Keratinocyte (primary cell): ENCODE data around the gene MMS19. TPM values are rescaled to one million over a fixed set of nuclear protein-coding genes. Genes with fewer than 3 reads are reported as not detected.
"Not testable (repeated sequence)": the region's sequence is repeated elsewhere in the genome, so short reads cannot be mapped to it uniquely, and the experiment has no call there.

Experiments
- DNase-seq: peaks from one replicate; pipeline ENCODE4 v3.0.0-alpha.2; 2011; ENCODE audit warnings: low read depth, missing footprints, low spot score
- FAIRE-seq: peaks from 2 replicates; lab custom pipeline; 2011; peaks lifted over from hg19 to GRCh38; lab: Jason Lieb, UNC
- H2AFZ ChIP-seq: 2 replicates; pipeline ENCODE4 v1.6.0; 2012; ENCODE audit warnings: low read length, control low read depth, inconsistent platforms; ENCODE audit not compliant: control insufficient read depth
- H3K27ac ChIP-seq: 2 replicates; pipeline ENCODE4 v1.5.1; 2011; ENCODE audit warnings: low read length; ENCODE audit not compliant: control insufficient read depth, insufficient read depth
- H3K27me3 ChIP-seq: 3 replicates; pipeline ENCODE4 v1.6.0; 2011; ENCODE audit warnings: low read length; ENCODE audit not compliant: control insufficient read depth, insufficient read depth; ENCODE audit errors: extremely low read depth
- H3K36me3 ChIP-seq, 2 experiments: 2 replicates in 1 of 2; 3 replicates in 1 of 2; pipeline ENCODE4 v1.5.1; 2011; ENCODE audit warnings: low read length in 2 of 2, mild to moderate bottlenecking in 1 of 2; ENCODE audit not compliant: control insufficient read depth in 2 of 2, insufficient read depth in 2 of 2; ENCODE audit errors: extremely low read depth in 1 of 2
- H3K4me1 ChIP-seq: 3 replicates; pipeline ENCODE4 v1.5.1; 2011; ENCODE audit warnings: low read length; ENCODE audit not compliant: control insufficient read depth, insufficient read depth; ENCODE audit errors: extremely low read depth
- H3K4me2 ChIP-seq: 3 replicates; pipeline ENCODE4 v1.6.0; 2011; ENCODE audit warnings: low read depth, low read length; ENCODE audit not compliant: control insufficient read depth, insufficient read depth; ENCODE audit errors: extremely low read depth
- H3K4me3 ChIP-seq, 3 experiments: fragments of 200-600 bp in 1 of 3; sonication (generic) in 1 of 3; 2 replicates in 2 of 3; 3 replicates in 1 of 3; pipeline ENCODE4 v1.5.1; 2011 to 2016; ENCODE audit warnings: low read length in 3 of 3, mild to moderate bottlenecking in 3 of 3, control low read depth in 2 of 3, inconsistent platforms in 1 of 3, low read depth in 1 of 3, mixed read lengths in 1 of 3, mixed run types in 1 of 3, moderate library complexity in 1 of 3; ENCODE audit not compliant: control insufficient read depth in 2 of 3, insufficient read depth in 2 of 3; ENCODE audit errors: extremely low read depth in 1 of 3
- H3K79me2 ChIP-seq: 2 replicates; pipeline ENCODE4 v1.6.0; 2012; ENCODE audit warnings: low read length; ENCODE audit not compliant: control insufficient read depth, insufficient read depth
- H3K9ac ChIP-seq: 3 replicates; pipeline ENCODE4 v1.6.0; 2011; ENCODE audit warnings: low read length; ENCODE audit not compliant: control insufficient read depth, insufficient read depth; ENCODE audit errors: extremely low read depth
- H3K9me1 ChIP-seq: 3 replicates; pipeline ENCODE4 v1.6.0; 2011; ENCODE audit warnings: low read length; ENCODE audit not compliant: control insufficient read depth, insufficient read depth; ENCODE audit errors: extremely low read depth
- H3K9me3 ChIP-seq: 2 replicates; pipeline ENCODE4 v1.5.1; 2012; ENCODE audit warnings: low read depth, low read length; ENCODE audit not compliant: control insufficient read depth
- H4K20me1 ChIP-seq: 3 replicates; pipeline ENCODE4 v1.6.0; 2011; ENCODE audit warnings: low read length; ENCODE audit not compliant: control insufficient read depth, insufficient read depth; ENCODE audit errors: extremely low read depth
- EZH2 ChIP-seq: IDR thresholded peaks from one replicate; pipeline ENCODE4 v1.6.1; 2012; ENCODE audit warnings: inconsistent platforms, mild to moderate bottlenecking, low read length, moderate library complexity
- dilution Hi-C: fragments of 300-500 bp; cut with MboI; formaldehyde crosslinking; loops from one replicate; pipeline ENCODE4 v1.7.0; 2020; ENCODE audit warnings: low sequenced_read_pairs; ENCODE audit not compliant: extremely low pct_ligation_motif_present
- polyA plus RNA-seq, 5 experiments: library from polyadenylated mRNA; depleted of rRNA in 3 of 5; stranded (reverse) in 3 of 5; stranded (forward) in 1 of 5; unstranded in 1 of 5; fragments of >200 nt; gene quantifications; 1 replicate in 1 of 5; 2 replicates in 3 of 5; 3 replicates in 1 of 5; pipeline versions ENCODE4 v1.2.1 to v1.2.3, GENCODE V29; 2011 to 2012; ENCODE audit warnings: missing spikeins in 2 of 5, low read depth in 1 of 5, low replicate concordance in 1 of 5
- TF ChIP-seq, protein P1 (sequence below), 3 experiments: IDR thresholded peaks in 1 of 3; conservative IDR thresholded peaks in 1 of 3; optimal IDR thresholded peaks in 1 of 3; 2 replicates in 2 of 3; 3 replicates in 1 of 3; pipeline versions ENCODE3 to v1.5.1; 2011; ENCODE audit warnings: low read length in 3 of 3, mild to moderate bottlenecking in 3 of 3, moderate library complexity in 2 of 3, control low read depth in 1 of 3, inconsistent platforms in 1 of 3; ENCODE audit not compliant: insufficient read depth in 2 of 3; ENCODE audit errors: extremely low read depth in 1 of 3

The MMS19 gene
- polyA plus RNA-seq, 1 donor (not counting 4 experiments of a cell fraction or from before 2014, with no cell fraction given): 72.5 TPM

DNA sequence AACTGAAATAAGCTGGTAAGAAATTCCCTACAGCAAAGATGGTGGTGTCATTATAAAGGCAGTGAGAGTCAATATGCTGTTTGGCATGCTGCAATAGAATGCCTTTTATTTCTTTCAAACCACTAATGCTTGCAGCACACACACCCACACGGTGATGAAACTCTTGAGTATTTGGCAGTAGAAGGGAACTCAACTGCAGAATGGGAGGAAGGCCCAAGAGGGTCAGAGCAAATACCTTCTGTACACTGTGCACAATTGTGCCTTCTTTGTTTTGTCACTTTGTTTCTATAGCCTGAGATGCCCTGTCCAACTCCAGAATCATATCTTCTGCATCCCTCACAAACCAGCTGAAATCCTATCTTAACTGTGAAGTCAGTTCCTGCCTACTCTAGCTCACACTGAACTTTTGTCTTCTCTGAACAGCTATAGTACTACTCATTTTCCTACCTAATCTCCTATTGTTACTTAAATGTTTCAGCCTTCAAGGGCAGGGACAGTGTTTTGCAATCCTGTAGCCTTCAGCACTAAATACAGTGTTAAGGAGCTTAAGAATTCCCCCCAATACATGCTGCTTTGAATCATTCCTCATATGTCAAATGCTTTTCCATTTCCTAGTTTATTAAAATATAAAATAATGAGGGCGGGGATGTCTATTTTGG lies 22.2 kb downstream of the MMS19 start:
- DNase-seq: no peak
- Histone ChIP-seq H3K27ac (no peak overlapping the region), H3K36me3 (peaks cover 17 to 48% of the 10 kb centered on the region in 2 experiments)

DNA sequence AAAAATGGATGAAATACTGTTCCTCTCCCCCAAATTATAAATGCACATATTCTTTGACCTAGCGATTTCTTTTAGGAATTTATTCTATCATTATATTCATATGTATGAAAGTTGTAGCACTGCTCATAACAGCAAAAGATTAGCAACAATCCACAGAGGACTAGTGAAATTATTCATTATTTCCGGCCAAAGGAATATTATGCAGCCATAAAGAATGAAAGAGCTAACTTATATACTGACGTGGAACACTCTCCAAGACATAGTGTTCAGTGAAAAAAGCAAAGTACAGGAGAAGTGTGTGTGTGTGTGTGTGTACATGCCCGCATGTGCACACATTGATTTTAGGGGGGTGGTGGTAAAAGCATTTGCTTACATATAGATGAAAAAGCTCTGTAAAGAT lies 23.3 kb downstream of the MMS19 start:
- Histone ChIP-seq H3K27me3 (no peaks in the 10 kb centered on the region), H3K27ac (no peak overlapping the region), H3K79me2 (peaks cover 16% of the 10 kb centered on the region), H3K4me2 (no peak overlapping the region), H4K20me1 (no peaks in the 10 kb centered on the region), H3K9me1 (no peaks in the 10 kb centered on the region), H3K4me3 (no peak overlapping the region), H3K9me3 (no peaks in the 10 kb centered on the region), H2AFZ (no peak overlapping the region), H3K4me1 (peaks cover 15% of the 10 kb centered on the region), H3K9ac (no peak overlapping the region), H3K36me3 (peaks cover 25 to 47% of the 10 kb centered on the region in 2 experiments)
- no peak for TF ChIP-seq EZH2
- TF ChIP-seq, protein P1, sequence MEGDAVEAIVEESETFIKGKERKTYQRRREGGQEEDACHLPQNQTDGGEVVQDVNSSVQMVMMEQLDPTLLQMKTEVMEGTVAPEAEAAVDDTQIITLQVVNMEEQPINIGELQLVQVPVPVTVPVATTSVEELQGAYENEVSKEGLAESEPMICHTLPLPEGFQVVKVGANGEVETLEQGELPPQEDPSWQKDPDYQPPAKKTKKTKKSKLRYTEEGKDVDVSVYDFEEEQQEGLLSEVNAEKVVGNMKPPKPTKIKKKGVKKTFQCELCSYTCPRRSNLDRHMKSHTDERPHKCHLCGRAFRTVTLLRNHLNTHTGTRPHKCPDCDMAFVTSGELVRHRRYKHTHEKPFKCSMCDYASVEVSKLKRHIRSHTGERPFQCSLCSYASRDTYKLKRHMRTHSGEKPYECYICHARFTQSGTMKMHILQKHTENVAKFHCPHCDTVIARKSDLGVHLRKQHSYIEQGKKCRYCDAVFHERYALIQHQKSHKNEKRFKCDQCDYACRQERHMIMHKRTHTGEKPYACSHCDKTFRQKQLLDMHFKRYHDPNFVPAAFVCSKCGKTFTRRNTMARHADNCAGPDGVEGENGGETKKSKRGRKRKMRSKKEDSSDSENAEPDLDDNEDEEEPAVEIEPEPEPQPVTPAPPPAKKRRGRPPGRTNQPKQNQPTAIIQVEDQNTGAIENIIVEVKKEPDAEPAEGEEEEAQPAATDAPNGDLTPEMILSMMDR (optimal IDR thresholded peaks at IDR 0.05 in 1 of 3, IDR thresholded peaks at IDR 0.05 in 1 of 3, conservative IDR thresholded peaks at IDR 0.05 in 1 of 3; ENCODE audit: extremely low read depth in 1 of 3, insufficient read depth in 2 of 3, low read length in 3 of 3): no peak
- no peak for FAIRE-seq
- DNase-seq: no peak
- dilution Hi-C loops: no loop called here

More for the DNA sequence above, 22.2 kb downstream of the MMS19 start:
- no peaks in the 10 kb centered on the region for H3K27me3 ChIP-seq
- no peak overlapping the region for H2AFZ ChIP-seq
- H3K4me1 ChIP-seq: peaks cover 26% of the 10 kb centered on the region
- no peak for FAIRE-seq
- dilution Hi-C loops: no loop called here
- H3K79me2 ChIP-seq: peaks cover 16% of the 10 kb centered on the region
- no peak overlapping the region for H3K4me3 ChIP-seq
- no peaks in the 10 kb centered on the region for H3K9me3 ChIP-seq
- TF ChIP-seq, protein P1 (optimal IDR thresholded peaks at IDR 0.05 in 1 of 3, IDR thresholded peaks at IDR 0.05 in 1 of 3, conservative IDR thresholded peaks at IDR 0.05 in 1 of 3; ENCODE audit: extremely low read depth in 1 of 3, insufficient read depth in 2 of 3, low read length in 3 of 3): no peak
- no peak for TF ChIP-seq EZH2
- no peaks in the 10 kb centered on the region for H4K20me1 ChIP-seq
- H3K4me2 ChIP-seq: no peak overlapping the region
- no peaks in the 10 kb centered on the region for H3K9me1 ChIP-seq
- H3K9ac ChIP-seq: no peak overlapping the region

DNA sequence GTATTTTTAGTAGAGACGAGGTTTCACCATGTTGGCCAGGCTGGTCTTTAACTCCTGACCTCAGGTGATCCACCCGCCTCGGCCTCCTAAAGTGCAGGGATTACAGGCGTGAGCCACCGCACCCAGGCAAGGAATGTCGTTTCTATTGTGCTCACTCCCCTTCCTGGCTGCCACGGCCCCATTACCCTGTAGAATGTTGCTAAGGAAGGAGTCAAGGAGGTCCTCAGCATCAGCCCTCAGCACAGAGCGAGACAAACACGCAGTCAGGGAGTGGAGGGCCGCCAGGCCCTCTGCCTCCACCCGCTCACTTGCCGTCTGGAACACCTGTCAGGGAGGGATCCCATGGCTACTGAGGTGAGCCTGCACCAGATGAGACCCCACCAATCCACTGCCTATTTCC lies 29.4 kb downstream of the MMS19 start:
- H3K4me2 ChIP-seq, FAIRE-seq, H3K27me3 ChIP-seq, H3K9me3 ChIP-seq, H3K9me1 ChIP-seq, DNase-seq, H3K4me3 ChIP-seq, dilution Hi-C loops, H3K27ac ChIP-seq, H3K79me2 ChIP-seq, H4K20me1 ChIP-seq, H2AFZ ChIP-seq, H3K9ac ChIP-seq: not testable (repeated sequence)
- peaks cover 32% of the 10 kb centered on the region for H3K4me1 ChIP-seq
- peaks cover 31 to 55% of the 10 kb centered on the region in 2 experiments for H3K36me3 ChIP-seq
